HG02870 (cell line): Measurements from ENCODE around the gene ZNF579.
"Not testable (repeated sequence)": the region's sequence is repeated elsewhere in the genome, so short reads cannot be mapped to it uniquely, and the experiment has no call there.

ENCODE experiments used
- ATAC-seq: cut with Tn5 transposase; IDR thresholded peaks from one replicate; pipeline ENCODE4 v1.9.1; 2021; ENCODE audit warnings: mild to moderate bottlenecking, moderate library complexity; ENCODE audit not compliant: unreplicated experiment

Gene ZNF579

DNA sequence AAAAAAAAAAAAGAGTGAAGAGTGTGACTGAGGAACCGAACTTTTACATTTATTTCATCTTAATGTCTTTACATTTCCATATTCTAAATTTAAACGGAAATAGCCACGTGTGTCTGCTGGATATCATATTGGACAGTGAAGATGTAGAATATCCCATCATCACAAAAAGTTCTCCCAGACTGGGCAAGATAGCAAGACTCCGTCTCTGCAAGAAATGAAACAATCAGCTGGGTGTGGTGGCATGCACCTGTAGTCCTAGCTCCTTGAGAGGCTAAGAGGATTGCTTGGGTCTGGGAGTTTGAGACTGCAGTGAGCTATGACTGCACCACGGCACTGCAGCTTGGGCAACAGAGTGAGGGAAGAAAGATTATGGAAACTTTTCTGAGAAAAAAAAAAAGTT, 3.9 kb downstream of the ZNF579 start:
- no peak for ATAC-seq

DNA sequence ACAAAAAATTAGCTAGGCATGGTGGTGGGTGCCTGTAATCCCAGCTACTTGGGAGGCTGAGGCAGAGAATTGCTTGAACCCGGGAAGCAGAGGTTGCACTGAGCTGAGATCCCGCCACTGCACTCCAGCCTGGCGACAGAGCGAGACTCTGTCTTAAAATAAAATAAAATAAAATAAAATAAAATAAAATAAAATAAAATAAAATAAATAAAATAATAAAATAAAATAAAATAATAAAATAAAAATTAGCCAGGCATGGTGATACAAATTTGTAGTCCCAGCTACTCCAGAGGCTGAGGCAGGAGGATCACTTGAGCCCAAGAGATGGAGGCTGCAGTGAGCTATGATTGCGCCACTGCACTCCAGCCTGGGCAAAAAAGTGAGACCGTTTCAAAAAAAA, 6.7 kb downstream of the ZNF579 start:
- ATAC-seq: not testable (repeated sequence)

DNA sequence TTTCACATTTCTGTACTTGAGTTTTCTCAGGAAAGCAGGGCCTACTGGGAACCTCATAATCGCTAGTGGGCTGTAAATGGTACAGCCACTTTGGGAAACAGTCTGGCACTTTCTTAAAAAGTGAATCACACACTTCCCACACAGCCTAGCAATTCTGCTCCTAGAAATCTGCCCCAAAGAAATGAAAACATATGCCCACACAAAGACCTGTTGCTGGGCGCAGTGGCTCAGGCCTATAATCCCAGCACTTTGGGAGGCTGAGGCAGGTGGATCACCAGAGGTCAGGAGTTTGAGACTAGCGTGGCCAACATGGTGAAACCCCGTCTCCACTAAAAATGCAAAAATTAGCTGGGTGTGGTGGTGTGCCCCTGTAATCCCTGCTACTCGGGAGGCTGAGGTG, 11.2 kb downstream of the ZNF579 start:
- ATAC-seq: not testable (repeated sequence)

DNA sequence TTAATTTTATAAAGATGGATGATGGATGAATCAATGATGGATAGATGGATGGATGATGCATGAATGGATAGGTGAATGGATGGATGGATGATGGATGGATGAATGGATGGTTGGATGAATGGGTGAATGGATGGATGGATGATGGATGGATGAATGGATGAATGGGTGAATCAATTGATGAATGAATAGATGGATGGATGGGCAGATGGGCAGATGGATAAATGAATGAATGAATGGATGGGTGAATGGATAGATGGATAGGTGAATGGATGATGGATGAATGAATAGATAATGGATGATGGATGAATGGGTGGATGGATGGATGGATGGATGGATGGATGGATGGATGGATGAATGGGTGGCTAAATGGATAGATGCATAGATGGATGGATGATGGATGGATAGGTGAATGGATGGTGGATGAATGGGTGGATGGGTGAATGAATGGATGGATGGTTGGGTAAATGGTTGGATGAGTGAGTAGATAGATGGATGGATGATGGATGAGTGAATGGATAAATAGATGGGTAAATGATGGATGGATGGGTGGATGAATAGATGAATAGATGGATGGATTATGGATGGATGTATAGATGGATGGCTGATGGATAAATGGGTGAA, 12.8 kb downstream of the ZNF579 start:
- no peak for ATAC-seq

DNA sequence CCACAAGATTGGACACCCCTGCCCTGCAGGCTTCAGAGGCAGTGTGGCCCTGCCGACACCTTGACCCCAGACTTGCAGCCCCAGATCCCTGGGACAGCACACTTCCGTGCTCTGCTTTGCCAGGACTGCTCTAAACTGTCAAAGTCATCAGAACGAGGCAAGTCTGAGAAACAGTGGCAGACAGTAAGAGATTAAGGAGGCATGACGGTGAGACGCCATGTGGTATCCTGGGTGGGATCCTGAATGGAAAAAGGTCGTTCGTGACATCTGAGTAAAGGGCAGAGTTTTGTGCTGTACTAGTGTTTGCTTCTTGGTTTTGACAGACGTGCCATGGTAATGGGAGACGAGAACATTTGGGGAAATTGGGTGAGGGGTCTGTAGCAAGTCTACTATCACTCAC, 13.8 kb downstream of the ZNF579 start:
- no peak for ATAC-seq

DNA sequence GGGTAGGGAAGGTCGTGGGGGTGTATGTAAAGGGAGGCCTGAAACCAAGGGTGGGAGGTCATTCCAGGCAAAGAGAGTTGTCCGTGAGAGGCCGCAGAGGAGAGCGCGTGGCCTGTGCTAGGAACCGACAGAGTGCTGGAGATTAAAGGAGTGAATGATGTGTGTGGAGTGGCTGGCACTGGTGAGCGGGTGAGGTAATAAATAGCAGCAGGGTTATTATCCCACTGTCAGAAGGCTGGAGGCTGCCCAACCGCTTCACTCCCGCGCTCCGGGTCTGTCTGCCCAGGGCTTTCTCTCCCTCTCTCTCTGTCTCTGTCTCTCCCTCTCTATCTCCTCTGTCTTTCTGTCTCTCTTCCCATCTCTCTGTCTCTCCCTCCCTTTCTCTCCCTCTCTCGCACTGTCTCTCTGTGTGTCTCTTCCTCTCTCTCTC, 17.4 kb downstream of the ZNF579 start:
- ATAC-seq: no peak

DNA sequence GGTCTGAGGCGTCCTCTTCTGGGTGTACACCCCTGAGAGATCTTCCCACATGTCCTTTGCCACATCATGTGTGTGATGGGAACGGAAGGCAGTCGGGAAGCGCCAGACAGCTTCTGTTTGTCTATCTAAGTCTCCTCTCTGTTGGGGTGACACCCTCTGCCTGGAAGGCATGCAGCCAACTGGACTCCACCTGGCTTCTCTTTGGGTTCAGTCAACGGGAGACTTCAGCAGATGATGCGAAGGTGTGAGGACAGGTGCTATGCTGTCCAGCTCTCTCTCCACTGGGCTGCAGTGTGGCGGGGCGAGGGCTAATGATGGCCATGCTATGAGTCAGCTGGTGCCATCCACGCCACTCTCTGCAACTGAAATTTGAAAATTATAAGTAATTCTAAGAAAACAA, 21.0 kb downstream of the ZNF579 start:
- ATAC-seq: no peak

DNA sequence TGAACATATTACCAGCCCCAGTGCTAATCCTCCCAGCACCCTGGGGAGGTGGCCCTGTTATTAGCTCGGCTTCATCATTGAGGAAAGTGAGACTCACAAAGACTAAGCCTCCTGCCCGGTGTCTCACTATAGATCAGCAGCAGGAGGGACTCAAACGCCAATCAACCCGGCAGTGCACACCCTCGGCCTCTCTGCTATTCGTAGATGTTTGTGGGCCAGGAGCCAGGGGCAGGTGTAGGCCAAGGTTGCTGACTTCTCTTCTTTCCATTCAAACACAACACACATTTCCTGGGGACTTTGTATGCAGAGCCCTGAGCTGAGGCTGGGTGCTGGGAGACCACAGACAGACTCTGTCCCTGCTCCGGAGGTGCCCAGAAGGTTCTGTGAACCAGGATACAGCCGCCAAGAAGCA, 25.9 kb downstream of the ZNF579 start:
- no peak for ATAC-seq

DNA sequence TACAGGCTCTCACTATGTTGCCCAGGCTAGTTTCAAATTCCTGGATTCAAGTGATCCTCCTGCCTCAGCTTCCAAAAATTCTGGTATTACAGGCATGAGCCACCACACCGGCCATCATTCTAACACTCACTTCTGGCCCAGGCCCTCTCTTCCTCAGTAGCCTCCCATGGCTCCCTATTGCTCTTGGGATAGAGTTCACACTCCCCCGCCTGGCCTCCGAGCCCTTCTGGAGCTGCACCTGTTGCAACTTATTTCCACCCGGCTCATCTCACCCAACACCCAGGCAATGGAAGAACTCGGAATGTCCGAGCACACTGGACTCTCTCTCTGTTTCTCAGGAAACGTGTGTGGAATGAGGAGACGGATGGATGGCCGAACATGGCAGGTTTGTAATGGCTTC, 26.3 kb downstream of the ZNF579 start:
- ATAC-seq: no peak

DNA sequence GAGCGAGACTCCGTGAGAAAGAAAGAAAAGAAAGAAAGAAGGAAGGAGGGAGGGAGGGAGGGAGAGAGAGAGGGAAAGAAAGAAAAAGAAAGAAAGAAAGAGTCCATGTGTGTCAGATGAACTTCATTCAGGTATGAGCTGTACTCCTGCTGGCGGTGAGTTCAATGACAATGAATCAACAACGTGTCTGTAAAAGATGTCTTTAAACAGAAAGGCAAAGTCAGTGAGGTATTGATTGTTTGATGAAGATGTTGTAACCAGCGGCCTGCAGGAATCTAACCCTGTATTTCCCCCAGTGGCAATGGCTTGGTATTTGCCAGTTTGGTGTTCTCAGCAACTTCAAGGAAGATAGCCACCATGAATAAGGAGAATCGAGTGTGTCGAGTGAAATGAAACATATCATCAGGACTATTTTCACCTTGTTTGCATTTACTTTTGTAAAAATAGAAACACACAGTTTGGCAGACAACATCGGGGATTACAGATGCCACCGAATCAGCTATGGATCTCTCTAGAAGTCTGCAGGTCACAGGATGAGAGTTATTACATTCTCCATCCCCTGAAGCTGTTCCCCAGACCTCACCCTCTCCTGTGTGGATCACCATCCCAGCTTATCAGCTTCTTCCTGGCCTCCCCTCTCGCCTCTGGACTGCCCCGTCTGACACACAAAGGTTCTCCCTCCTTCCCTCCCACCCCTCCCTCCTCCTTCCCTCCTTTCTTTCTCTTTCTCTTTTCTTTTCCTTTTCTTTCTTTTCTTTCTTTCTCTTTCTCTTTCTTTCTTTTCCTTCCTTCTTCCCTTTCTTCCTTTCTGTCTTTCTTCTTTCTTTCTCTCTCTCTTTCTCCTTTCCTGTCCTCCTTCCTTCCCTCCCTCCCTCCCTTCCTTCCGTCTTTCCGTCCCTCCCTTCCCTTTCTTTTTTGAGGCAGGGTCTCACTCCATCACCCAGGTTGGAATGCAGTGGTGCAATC, 27.1 kb downstream of the ZNF579 start:
- ATAC-seq: no peak

DNA sequence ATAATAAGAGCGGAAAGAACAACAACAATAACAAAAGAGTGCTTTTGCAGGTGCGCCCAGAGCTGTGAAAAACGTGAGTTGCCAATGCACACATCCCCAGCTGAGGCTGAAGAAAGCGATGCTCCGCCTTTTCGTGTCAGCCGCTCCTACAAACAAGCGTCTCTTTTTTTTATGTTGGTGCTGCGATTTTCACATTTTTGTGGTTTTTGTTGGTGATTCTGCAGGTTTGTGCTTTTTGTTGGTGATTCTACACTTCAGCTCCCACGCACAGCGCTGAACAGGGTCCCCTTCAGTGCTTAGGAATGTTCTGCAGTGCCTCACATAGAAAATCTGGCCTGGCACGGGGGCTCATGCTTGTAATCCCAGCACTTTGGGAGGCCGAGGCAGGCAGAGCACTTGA, 28.0 kb downstream of the ZNF579 start:
- ATAC-seq: no peak

DNA sequence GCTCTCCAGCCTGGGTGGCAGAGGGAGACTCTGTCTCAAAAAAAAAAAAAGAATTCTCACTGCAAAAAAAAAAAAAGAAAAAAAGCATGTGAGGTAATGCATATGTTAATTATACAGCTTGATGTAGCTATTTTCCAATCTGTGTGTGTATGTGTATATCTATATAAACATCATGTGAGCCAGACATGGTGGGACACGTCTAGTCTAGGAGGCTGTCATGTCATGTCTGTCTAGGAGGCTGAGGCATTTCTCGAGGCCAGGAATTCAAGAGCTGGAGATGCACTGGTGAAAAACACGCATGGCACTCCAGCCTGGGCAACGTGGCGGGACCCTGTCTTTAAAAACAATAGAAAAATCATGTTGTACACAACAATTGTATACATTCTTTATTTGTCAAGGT, 28.4 kb downstream of the ZNF579 start:
- no peak for ATAC-seq

DNA sequence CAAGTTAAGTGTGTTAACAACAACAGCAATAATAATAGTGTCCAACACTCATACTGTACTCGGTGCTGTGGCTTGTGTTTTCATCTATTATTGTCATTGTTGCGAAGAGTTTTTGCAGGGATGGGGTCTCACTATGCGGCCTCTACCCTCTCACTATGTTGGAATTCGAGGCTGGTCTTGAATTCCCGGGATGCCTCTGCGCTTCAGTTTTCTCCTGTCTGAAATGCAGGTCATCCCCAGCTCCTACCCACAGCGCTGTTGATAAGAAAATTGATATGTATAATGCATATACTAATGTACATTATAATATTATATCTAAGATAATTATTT, 30.4 kb downstream of the ZNF579 start:
- ATAC-seq: no peak

DNA sequence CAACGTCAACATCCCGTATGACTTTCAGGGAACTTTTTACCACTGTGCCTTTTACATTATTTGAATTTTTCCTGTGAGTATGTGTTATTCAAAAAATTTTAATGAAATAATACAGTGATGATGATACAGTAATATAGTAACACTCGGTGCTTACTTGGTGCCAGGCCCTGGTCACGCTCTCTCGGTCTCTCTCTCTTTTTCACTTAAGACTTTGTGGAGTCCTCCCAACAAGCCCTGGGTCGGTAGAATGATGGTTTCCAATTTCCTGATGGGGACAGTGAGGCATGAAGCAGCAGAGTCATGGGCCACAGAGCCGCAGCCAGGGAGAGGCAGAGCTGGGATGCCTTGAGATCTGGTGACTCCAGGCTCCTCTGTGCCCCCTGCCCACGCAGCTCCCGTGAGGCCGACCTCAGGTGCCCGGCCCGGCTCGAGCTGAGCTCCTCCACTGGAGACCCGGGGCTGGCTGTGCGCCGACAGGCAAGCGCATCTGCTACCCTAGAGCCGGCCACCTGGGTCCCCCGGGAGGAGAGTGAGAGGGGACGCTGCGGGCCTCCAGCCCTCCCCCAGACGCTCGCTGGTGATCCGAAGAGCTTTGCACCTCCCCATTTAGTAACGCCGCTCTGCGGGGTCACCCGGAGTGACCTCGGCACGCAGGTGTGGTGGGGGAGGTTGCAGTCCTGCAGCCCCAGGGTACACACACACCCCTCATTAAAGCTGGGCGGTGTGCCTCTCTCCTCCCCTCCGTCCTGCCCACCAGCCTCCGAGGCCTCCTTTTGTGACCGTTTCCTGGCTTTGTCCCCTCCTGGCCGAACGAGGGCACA, 30.9 kb downstream of the ZNF579 start:
- ATAC-seq: no peak

DNA sequence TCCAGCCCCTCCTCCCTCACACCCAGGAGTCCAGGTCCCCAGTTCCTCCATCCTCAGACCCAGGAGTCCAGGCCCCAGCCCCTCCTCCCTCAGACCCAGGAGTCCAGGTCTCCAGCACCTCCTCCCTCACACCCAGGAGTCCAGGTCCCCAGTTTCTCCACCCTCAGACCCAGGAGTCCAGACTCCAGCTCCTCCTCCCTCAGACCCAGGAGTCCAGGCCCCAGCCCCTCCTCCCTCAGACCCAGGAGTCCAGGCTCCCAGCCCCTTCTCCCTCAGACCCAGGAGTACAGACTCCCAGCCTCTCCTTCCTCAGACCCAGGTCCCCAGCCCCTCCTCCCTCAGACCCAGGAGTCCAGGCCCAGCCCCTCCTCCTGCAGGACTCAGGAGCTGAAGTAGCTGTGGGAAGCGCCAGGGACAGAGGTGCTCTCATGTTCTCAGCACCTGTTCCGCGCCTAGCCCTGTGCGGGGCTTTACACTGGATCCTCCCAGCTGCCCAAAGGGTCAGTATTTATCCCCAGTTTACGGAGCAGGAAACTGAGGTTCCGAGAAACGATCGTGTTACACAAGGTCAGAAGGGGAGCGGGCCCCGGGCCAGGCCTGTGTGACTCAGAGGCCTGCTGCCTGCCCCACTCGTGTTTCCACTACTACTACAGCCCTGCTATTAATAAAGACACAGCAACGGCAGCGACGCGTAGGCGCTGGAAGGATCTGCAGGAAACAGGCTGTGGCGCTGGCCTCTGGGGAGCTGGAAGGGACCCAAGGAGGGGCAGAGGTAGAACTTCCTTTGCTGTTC, 33.6 kb downstream of the ZNF579 start:
- no peak for ATAC-seq

DNA sequence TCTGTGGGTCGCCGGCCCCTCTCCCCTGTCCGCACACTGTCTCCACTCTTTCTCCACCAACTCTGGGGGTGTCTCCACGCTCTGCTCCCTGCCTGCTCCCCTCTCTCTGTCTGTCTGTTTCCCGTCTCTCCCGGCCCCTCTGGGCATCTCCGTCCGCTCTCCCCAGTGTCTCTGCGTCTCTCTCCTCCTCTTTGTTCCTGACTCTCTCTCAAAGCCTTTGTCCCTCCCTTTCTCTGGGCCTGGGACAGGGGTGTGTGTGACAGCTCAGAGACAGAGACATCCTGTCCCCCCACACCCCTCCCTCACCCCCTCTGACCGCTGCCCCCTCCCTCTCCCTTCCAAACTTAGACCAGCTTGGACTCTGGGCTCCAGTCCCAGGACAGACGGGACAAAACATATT, 34.6 kb downstream of the ZNF579 start:
- no peak for ATAC-seq

DNA sequence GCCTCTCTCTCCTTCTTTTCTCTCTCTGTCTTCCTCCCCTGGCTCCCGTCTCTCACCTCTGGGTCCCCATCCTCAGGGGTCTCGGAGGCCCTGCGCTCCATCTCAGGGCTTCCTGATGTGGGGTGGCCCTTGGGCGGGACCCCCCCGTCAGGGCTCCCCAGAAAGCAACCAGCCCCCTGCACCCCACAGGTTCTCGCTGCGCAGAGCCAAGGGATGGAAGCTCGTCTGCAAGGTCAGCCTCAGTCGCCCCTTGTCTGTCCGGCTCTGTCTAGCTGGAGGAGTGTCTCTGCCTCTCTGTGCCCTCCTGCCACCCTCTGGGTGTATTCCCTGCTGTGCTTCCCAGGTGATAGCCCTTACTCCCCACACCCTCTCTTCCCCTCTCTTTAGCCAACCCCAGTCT, 35.2 kb downstream of the ZNF579 start, which contains the start of gene SBK3:
TSS of gene SBK3 (minus strand) at position 101 of the 400 bp plus-strand sequence. CDS start at position 101, 0 bp downstream.
- no peak for ATAC-seq

DNA sequence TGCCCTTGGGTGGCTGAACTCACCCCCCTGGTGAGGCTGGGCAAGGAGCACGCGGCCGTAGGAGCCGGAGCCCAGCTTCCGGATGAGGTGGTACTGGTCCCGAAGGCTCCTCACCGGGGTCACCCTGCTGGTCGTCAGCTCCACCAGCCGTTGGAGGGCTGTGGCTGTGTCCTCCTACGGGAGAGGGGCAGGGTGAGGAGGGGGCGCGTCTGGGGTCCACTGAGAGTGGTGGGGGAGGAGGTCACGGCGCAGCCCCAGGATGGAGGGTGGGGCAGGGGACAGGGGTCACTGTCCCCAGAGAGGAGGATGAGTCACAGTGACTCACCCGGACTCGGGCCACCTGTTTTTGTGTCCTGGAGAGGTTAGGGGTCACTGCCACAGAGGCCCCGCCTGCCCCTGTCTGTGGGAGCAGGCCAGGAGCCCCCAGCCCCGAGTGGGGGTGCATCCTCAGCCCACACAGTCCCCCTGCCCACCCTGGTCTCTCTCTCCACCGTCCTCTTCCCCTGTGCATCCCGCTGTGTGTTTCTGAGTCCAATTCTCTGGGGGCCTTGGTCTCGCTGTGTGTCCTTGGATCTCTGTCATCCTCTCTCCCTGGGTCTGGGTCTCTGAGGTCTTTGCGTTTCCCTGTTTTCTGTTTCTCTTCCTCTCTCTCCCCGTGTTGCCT, 35.7 kb downstream of the ZNF579 start:
- ATAC-seq: no peak

DNA sequence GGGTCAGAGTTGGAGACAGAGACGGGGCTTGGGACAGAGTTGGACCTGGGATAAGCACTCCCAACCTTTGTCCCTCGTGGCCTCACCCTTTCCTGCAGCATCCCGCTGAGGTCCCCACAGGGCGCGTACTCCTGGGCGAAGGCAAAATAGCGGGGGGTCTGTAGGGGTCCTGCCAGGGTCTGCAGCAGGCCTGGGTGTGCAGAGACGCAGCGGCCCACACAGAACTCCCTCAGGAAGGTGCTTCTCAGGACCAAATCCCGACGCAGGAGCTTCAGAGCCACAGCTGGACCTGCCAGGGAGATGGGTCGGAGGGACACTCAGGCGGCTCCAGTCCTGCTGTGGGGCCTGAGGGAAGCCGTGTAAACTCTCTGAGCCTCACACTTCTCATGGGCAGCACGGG, 36.6 kb downstream of the ZNF579 start:
- no peak for ATAC-seq

DNA sequence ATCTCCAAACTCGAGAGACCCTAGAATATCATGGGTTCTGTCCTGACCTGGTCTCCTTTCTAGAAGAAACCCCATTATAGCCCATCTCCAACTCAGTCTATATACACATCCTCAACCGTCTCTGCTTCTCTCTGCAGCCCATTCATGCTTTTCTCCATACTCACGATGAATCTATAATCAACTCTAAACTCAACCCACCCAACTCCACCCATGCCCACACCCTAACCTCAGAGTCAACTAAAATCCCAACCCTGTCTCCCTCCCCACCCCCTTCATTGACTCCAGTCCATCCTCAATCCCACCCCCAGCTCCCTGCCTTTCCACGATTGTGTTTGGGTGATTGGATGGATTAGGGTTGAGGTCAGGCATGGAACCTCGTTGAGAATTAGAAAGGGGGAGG, 37.1 kb downstream of the ZNF579 start:
- ATAC-seq: no peak
